CD14-positive monocyte (primary cell): ENCODE data around the gene PPP2R2D. TPM values are rescaled to one million over a fixed set of nuclear protein-coding genes. Genes with fewer than 3 reads are reported as not detected.

Source experiments
- DNase-seq, 3 donors: peaks; one replicate each; pipeline ENCODE4 v3.0.0-alpha.2; 2011 to 2022
- H2AFZ ChIP-seq: 2 replicates; pipeline ENCODE4 v1.6.0; 2012; ENCODE audit warnings: mild to moderate bottlenecking, low read depth, low read length, inconsistent platforms; ENCODE audit not compliant: insufficient read depth, poor library complexity, severe bottlenecking
- H3K27ac ChIP-seq, 2 donors: 1 replicate in 1 of 2; 2 replicates in 1 of 2; pipeline ENCODE4 v1.5.1; 2012 to 2013; ENCODE audit warnings: low read length in 2 of 2, control low read depth in 1 of 2, inconsistent platforms in 1 of 2, low read depth in 1 of 2, mild to moderate bottlenecking in 1 of 2
- H3K27me3 ChIP-seq, 2 donors: one replicate each; pipeline versions ENCODE4 v1.6.0 to v1.6.1; 2011 to 2013; ENCODE audit warnings: low read length in 2 of 2; ENCODE audit not compliant: control insufficient read depth in 2 of 2, insufficient read depth in 2 of 2
- H3K36me3 ChIP-seq, 2 donors: replicated peaks in 1 of 2; 1 replicate in 1 of 2; 2 replicates in 1 of 2; pipeline versions ENCODE4 v1.5.1 to v1.6.1; 2012 to 2013; ENCODE audit warnings: low read length in 2 of 2, control low read depth in 1 of 2, inconsistent platforms in 1 of 2, mild to moderate bottlenecking in 1 of 2; ENCODE audit not compliant: insufficient read depth in 2 of 2, control insufficient read depth in 1 of 2
- H3K4me1 ChIP-seq, 2 donors: 1 replicate in 1 of 2; 2 replicates in 1 of 2; pipeline versions ENCODE4 v1.5.1 to v1.6.1; 2012 to 2013; ENCODE audit warnings: low read length in 2 of 2, control low read depth in 1 of 2, inconsistent platforms in 1 of 2, mild to moderate bottlenecking in 1 of 2, moderate library complexity in 1 of 2; ENCODE audit not compliant: insufficient read depth in 2 of 2, control insufficient read depth in 1 of 2
- H3K4me2 ChIP-seq: replicated peaks from 2 replicates; pipeline ENCODE3; 2012; ENCODE audit warnings: low read length, moderate library complexity, mild to moderate bottlenecking; ENCODE audit not compliant: poor library complexity, severe bottlenecking; ENCODE audit errors: extremely low read depth
- H3K4me3 ChIP-seq, 3 experiments: fragments of 200-600 bp in 1 of 3; sonication (generic) in 1 of 3; replicated peaks in 1 of 3; 1 replicate in 2 of 3; 2 replicates in 1 of 3; pipeline ENCODE4 v1.5.1; 2011 to 2013; ENCODE audit warnings: low read length in 3 of 3, mild to moderate bottlenecking in 3 of 3, control low read depth in 2 of 3, low read depth in 2 of 3, inconsistent platforms in 1 of 3, moderate library complexity in 1 of 3
- H3K79me2 ChIP-seq: 2 replicates; pipeline ENCODE4 v1.6.0; 2012; ENCODE audit warnings: mild to moderate bottlenecking, control low read depth, inconsistent platforms, low read length, moderate library complexity; ENCODE audit not compliant: insufficient read depth
- H3K9ac ChIP-seq: 2 replicates; pipeline ENCODE4 v1.6.0; 2017; ENCODE audit warnings: low read length, mild to moderate bottlenecking; ENCODE audit not compliant: insufficient read depth, poor library complexity, severe bottlenecking
- H3K9me3 ChIP-seq, 2 donors: replicated peaks in 1 of 2; 1 replicate in 1 of 2; 2 replicates in 1 of 2; pipeline versions ENCODE4 v1.5.1 to v1.6.1; 2012 to 2013; ENCODE audit warnings: low read length in 2 of 2, control low read depth in 1 of 2; ENCODE audit not compliant: control insufficient read depth in 1 of 2, insufficient read depth in 1 of 2
- H4K20me1 ChIP-seq: 2 replicates; pipeline ENCODE4 v1.6.0; 2012; ENCODE audit warnings: mild to moderate bottlenecking, low read length, control low read depth, moderate library complexity; ENCODE audit not compliant: insufficient read depth
- H3K27ac Mint-ChIP-seq, 7 donors: one replicate each; pipeline ENCODE4 v1.8.0; 2020; ENCODE audit warnings: mild to moderate bottlenecking in 7 of 7, mixed read lengths in 7 of 7, moderate library complexity in 6 of 7, inconsistent platforms in 2 of 7
- H3K27me3 Mint-ChIP-seq, 3 donors: one replicate each; pipeline ENCODE4 v1.8.0; 2021 to 2022; ENCODE audit warnings: low read depth in 3 of 3, mild to moderate bottlenecking in 3 of 3, mixed read lengths in 3 of 3, moderate library complexity in 3 of 3, inconsistent platforms in 1 of 3
- H3K36me3 Mint-ChIP-seq, 2 donors: one replicate each; pipeline ENCODE4 v1.8.0; 2020; ENCODE audit warnings: mixed read lengths in 2 of 2, inconsistent platforms in 1 of 2, mild to moderate bottlenecking in 1 of 2
- H3K4me1 Mint-ChIP-seq: one replicate; pipeline ENCODE4 v1.8.0; 2020; ENCODE audit warnings: mild to moderate bottlenecking, mixed read lengths
- H3K4me3 Mint-ChIP-seq, 2 donors: one replicate each; pipeline ENCODE4 v1.8.0; 2020; ENCODE audit warnings: mild to moderate bottlenecking in 2 of 2, mixed read lengths in 2 of 2, moderate library complexity in 1 of 2
- H3K9me3 Mint-ChIP-seq, 7 donors: one replicate each; pipeline ENCODE4 v1.8.0; 2020 to 2022; ENCODE audit warnings: mixed read lengths in 7 of 7, mild to moderate bottlenecking in 6 of 7, moderate library complexity in 6 of 7, inconsistent platforms in 2 of 7
- CTCF ChIP-seq: fragments of 200-600 bp; IDR thresholded peaks from one replicate; pipeline ENCODE4 v1.8.0; 2022; ENCODE audit warnings: antibody characterized with exemption, mild to moderate bottlenecking
- WGBS: methylation state at CpG from one replicate; pipeline ENCODE4 v1.1.5; 2013; ENCODE audit warnings: missing lambda C conversion rate; ENCODE audit not compliant: insufficient coverage; 5-methylcytosine and 5-hydroxymethylcytosine counted together
- intact Hi-C, 2 donors: fragments of 100-400 bp; cut with micrococcal nuclease; formaldehyde crosslinking; loops; one replicate each; pipeline versions ENCODE4 v1.15.0 to v1.15.1; 2023
- polyA plus RNA-seq, 3 donors: library from polyadenylated mRNA; depleted of rRNA in 1 of 3; unstranded in 2 of 3; stranded (reverse) in 1 of 3; fragments of 300-500 nt in 2 of 3; fragments of >200 nt in 1 of 3; fragmentation: Illumina TruSeq in 2 of 3; gene quantifications; 1 replicate in 2 of 3; 2 replicates in 1 of 3; pipeline ENCODE4 v1.2.3, GENCODE V29; 2012 to 2021

PPP2R2D gene
- polyA plus RNA-seq, 3 donors = 12.8 to 23.5 (median 12.9) TPM

GRCh38 chr10:131880016-131880590 lies 20.7 kb upstream of the PPP2R2D start:
- WGBS = 88% methylated on average over 12 of the region's 13 CpGs
- Histone ChIP-seq H3K4me2 (no peak overlapping the region), H4K20me1 (no peaks in the 10 kb centered on the region), H3K4me3 (no peak overlapping the region), H3K79me2 (no peaks in the 10 kb centered on the region), H3K4me1 (no peaks in the 10 kb centered on the region), H3K9ac (no peak overlapping the region), H3K36me3 (no peaks in the 10 kb centered on the region), H3K27me3 (no peaks in the 10 kb centered on the region), H3K9me3 (peaks cover 4 to 17% of the 10 kb centered on the region in 2 donors), H3K27ac (no peak overlapping the region), H2AFZ (no peak overlapping the region)
- TF ChIP-seq CTCF = no peak
- no peak for DNase-seq
- peaks cover 0 to 7% (median 2%) of the 10 kb centered on the region in 7 donors for H3K9me3 Mint-ChIP-seq
- H3K27ac Mint-ChIP-seq = peak overlapping the region in 1 of 7 donors; percentile 26
- H3K4me1 Mint-ChIP-seq = no peaks in the 10 kb centered on the region
- no peaks in the 10 kb centered on the region for H3K36me3 Mint-ChIP-seq
- no peak overlapping the region for H3K4me3 Mint-ChIP-seq
- H3K27me3 Mint-ChIP-seq = peaks cover 0 to 10% (median 9%) of the 10 kb centered on the region in 3 donors
- intact Hi-C loops = no loop called here

- Mint-ChIP-seq H3K4me3 (no peak overlapping the region), H3K4me1 (peaks cover 2% of the 10 kb centered on the region), H3K27ac (no peak overlapping the region), H3K9me3 (peaks cover 0 to 7% (median 2%) of the 10 kb centered on the region in 7 donors), H3K27me3 (peaks cover 0 to 9% (median 8%) of the 10 kb centered on the region in 3 donors), H3K36me3 (no peaks in the 10 kb centered on the region)
- no peaks in the 10 kb centered on the region for H3K36me3 ChIP-seq
- no peaks in the 10 kb centered on the region for H3K4me1 ChIP-seq
- no peaks in the 10 kb centered on the region for H3K27me3 ChIP-seq
- no peak overlapping the region for H2AFZ ChIP-seq
- no peak overlapping the region for H3K4me3 ChIP-seq
- no peak for DNase-seq
- no peaks in the 10 kb centered on the region for H3K79me2 ChIP-seq
- no peaks in the 10 kb centered on the region for H4K20me1 ChIP-seq
- H3K9me3 ChIP-seq = peaks cover 4 to 17% of the 10 kb centered on the region in 2 donors
- no peak overlapping the region for H3K9ac ChIP-seq
- intact Hi-C loops = no loop called here
- WGBS = 85% methylated on average over 9 of the region's 15 CpGs
- H3K27ac ChIP-seq = no peak overlapping the region
- TF ChIP-seq CTCF = no peak
- H3K4me2 ChIP-seq = no peak overlapping the region
Measured at GRCh38 chr10:131881104-131881880, 19.5 kb upstream of the PPP2R2D start.
